Neural progenitor cell (in vitro differentiated cells): Measurements from ENCODE around the gene ATAD3A. TPM values are rescaled to one million over a fixed set of nuclear protein-coding genes. Genes with fewer than 3 reads are reported as not detected.

Source experiments
- DNase-seq: peaks from one replicate; pipeline ENCODE4 v3.0.0-alpha.2; 2016; ENCODE audit warnings: low spot score
- H2AFZ ChIP-seq: fragments of 200-600 bp; sonication (generic); replicated peaks from 2 replicates; pipeline ENCODE4 v1.6.1; 2016; ENCODE audit warnings: antibody characterized with exemption
- H3F3A ChIP-seq: fragments of 200-600 bp; sonication (generic); 2 replicates; pipeline ENCODE4 v1.6.1; 2016; ENCODE audit warnings: antibody characterized with exemption, low read depth
- H3K27ac ChIP-seq: fragments of 200-600 bp; sonication (generic); 2 replicates; pipeline ENCODE4 v1.5.1; 2016; ENCODE audit warnings: mild to moderate bottlenecking
- H3K27me3 ChIP-seq: fragments of 200-600 bp; sonication (generic); 2 replicates; pipeline ENCODE4 v1.6.1; 2016; ENCODE audit warnings: mild to moderate bottlenecking, moderate library complexity
- H3K36me3 ChIP-seq: fragments of 200-600 bp; sonication (generic); 2 replicates; pipeline ENCODE4 v1.5.1; 2016
- H3K4me1 ChIP-seq: fragments of 200-600 bp; sonication (generic); 2 replicates; pipeline ENCODE4 v1.6.1; 2016; ENCODE audit warnings: mixed run types
- H3K4me2 ChIP-seq: fragments of 200-600 bp; sonication (generic); 2 replicates; pipeline ENCODE4 v1.6.1; 2016
- H3K4me3 ChIP-seq: fragments of 200-600 bp; sonication (generic); 2 replicates; pipeline ENCODE4 v1.5.1; 2016
- H3K79me2 ChIP-seq: fragments of 200-600 bp; sonication (generic); 2 replicates; pipeline ENCODE4 v1.6.1; 2016; ENCODE audit warnings: low read depth
- H3K9ac ChIP-seq: fragments of 200-600 bp; sonication (generic); 2 replicates; pipeline ENCODE4 v1.6.1; 2016
- H3K9me3 ChIP-seq: fragments of 200-600 bp; sonication (generic); 2 replicates; pipeline ENCODE4 v1.5.1; 2016; ENCODE audit warnings: low read depth
- H4K20me1 ChIP-seq: fragments of 200-600 bp; sonication (generic); 2 replicates; pipeline ENCODE4 v1.6.1; 2016; ENCODE audit warnings: low read depth
- H3K27ac Mint-ChIP-seq: 3 replicates; pipeline ENCODE4 v1.8.0; 2021; ENCODE audit warnings: mixed read lengths
- H3K27me3 Mint-ChIP-seq: 2 replicates; pipeline ENCODE4 v1.8.0; 2022; ENCODE audit warnings: low read depth, mild to moderate bottlenecking, inconsistent platforms, moderate library complexity, mixed read lengths; ENCODE audit not compliant: insufficient read depth
- H3K36me3 Mint-ChIP-seq: 3 replicates; pipeline ENCODE4 v1.8.0; 2021; ENCODE audit warnings: mixed read lengths
- H3K4me1 Mint-ChIP-seq: 3 replicates; pipeline ENCODE4 v1.8.0; 2021; ENCODE audit warnings: mixed read lengths
- H3K4me3 Mint-ChIP-seq: 3 replicates; pipeline ENCODE4 v1.8.0; 2021; ENCODE audit warnings: mild to moderate bottlenecking, moderate library complexity, mixed read lengths
- H3K9me3 Mint-ChIP-seq: 3 replicates; pipeline ENCODE4 v1.8.0; 2020; ENCODE audit warnings: mixed read lengths
- CTCF ChIP-seq: fragments of 200-600 bp; sonication (generic); IDR thresholded peaks from 2 replicates; pipeline ENCODE4 v1.5.1; 2017; ENCODE audit warnings: antibody characterized with exemption, mild to moderate bottlenecking
- EZH2 ChIP-seq: fragments of 200-600 bp; sonication (generic); IDR thresholded peaks from 2 replicates; pipeline ENCODE4 v1.6.1; 2017; ENCODE audit warnings: antibody characterized with exemption, mild to moderate bottlenecking, moderate library complexity
- EZH2phosphoT487 ChIP-seq: fragments of 200-600 bp; sonication (generic); IDR thresholded peaks from 2 replicates; pipeline ENCODE4 v1.6.1; 2017; ENCODE audit warnings: antibody characterized with exemption
- total RNA-seq: library from RNA; depleted of rRNA; stranded (reverse); fragments of >200 nt; gene quantifications from 2 replicates; pipeline ENCODE4 v1.2.3, GENCODE V29; 2015; ENCODE audit warnings: low replicate concordance

The ATAD3A gene
- total RNA-seq, 1 donor from 2014 or later = 7.8 TPM

DNA sequence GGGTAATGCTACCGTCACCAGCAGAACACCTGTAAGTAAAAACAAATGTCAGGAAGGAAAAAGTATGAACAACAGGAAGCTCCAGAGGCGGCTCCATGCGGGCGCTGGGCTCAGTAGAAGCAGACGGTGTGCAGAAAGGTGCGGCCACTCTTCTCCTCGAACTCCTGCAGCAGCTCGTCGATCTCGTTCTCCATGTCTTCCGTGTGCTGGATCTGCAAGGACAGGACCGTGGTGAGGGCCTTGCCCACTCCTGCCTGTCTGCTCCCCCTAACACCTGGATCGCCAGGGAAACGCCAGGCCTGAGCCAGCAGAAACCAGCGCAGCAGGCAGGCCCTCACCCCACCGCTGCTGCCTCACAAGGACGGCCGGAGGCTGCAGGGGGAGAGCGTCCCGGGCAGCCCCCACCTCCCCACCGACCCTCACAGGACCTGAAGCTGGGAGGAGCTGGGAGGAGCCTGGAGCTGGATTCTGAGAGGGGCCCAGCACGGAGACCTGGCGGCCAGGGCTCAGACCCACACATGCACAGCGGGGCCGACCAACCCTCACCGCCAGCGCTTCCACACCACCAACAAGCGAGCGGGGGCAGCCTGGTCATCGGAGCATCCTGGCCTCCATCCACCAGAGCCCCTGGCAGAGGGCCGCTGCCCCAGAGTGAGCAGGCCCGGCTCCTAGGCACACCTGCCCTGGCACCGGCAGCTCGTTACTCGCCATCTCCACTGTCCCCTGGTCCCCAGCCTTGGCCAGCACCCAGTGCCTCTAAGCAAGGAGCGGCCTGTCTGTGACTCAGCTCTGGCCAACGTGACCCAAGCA, 30.2 kb downstream of the ATAD3A start:
- H3K27ac ChIP-seq = no peak overlapping the region
- no peaks in the 10 kb centered on the region for H3K27me3 ChIP-seq
- H3K4me2 ChIP-seq = no peak overlapping the region
- H3K4me3 Mint-ChIP-seq = peak overlapping the region; percentile 75
- H3K4me1 ChIP-seq = peaks cover 5% of the 10 kb centered on the region
- peaks cover 5% of the 10 kb centered on the region for H3K79me2 ChIP-seq
- H3K4me3 ChIP-seq = no peak overlapping the region
- H2AFZ ChIP-seq = no peak overlapping the region
- H3K9me3 Mint-ChIP-seq = no peaks in the 10 kb centered on the region
- H3K9me3 ChIP-seq = no peaks in the 10 kb centered on the region
- TF ChIP-seq EZH2phosphoT487 = no peak
- TF ChIP-seq CTCF = no peak
- no peak for TF ChIP-seq EZH2
- H3K9ac ChIP-seq = no peak overlapping the region
- peaks cover 25% of the 10 kb centered on the region for H3F3A ChIP-seq
- no peak for DNase-seq
- peaks cover 13% of the 10 kb centered on the region for H3K36me3 Mint-ChIP-seq
- H3K27ac Mint-ChIP-seq = no peak overlapping the region
- peaks cover 11% of the 10 kb centered on the region for H3K4me1 Mint-ChIP-seq
- H3K27me3 Mint-ChIP-seq = peaks cover 2% of the 10 kb centered on the region
- no peaks in the 10 kb centered on the region for H3K36me3 ChIP-seq
- H4K20me1 ChIP-seq = peaks cover 28% of the 10 kb centered on the region

- Mint-ChIP-seq H3K4me1 (peaks cover 11% of the 10 kb centered on the region), H3K9me3 (no peaks in the 10 kb centered on the region), H3K27ac (no peak overlapping the region), H3K27me3 (peaks cover 5% of the 10 kb centered on the region), H3K4me3 (no peak overlapping the region), H3K36me3 (peaks cover 13% of the 10 kb centered on the region)
- Histone ChIP-seq H3K9ac (no peak overlapping the region), H3K4me3 (no peak overlapping the region), H3F3A (peaks cover 25% of the 10 kb centered on the region), H3K4me2 (no peak overlapping the region), H3K79me2 (peaks cover 5% of the 10 kb centered on the region), H3K36me3 (no peaks in the 10 kb centered on the region), H4K20me1 (peaks cover 25% of the 10 kb centered on the region), H3K27ac (no peak overlapping the region), H2AFZ (no peak overlapping the region), H3K4me1 (peaks cover 5% of the 10 kb centered on the region), H3K27me3 (no peaks in the 10 kb centered on the region), H3K9me3 (no peaks in the 10 kb centered on the region)
- no peak for TF ChIP-seq CTCF
- TF ChIP-seq EZH2phosphoT487 = no peak
- no peak for TF ChIP-seq EZH2
- DNase-seq = no peak
Observed at GRCh38 chr1:1542766-1543705, 31.1 kb downstream of the ATAD3A start.

DNA sequence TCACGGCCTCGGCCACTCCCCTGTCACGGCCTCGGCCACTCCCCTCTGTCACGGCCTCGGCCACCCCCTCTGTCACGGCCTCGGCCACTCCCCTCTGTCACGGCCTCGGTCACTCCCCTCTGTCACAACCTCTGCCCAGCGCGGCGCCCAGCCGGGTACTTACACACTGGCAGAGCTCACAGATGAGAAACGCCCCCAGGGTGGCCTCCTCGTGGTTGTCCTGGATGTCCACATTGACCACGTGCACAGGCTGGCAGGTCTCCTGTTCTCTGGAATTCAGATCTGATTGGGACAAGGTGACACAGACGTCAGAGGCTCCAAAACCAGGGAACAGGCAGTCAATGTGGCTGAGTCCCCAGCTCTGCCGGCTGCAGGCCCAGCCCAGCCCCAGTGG, 31.7 kb downstream of the ATAD3A start:
- no peak overlapping the region for H3K4me3 ChIP-seq
- Mint-ChIP-seq H3K9me3 (no peaks in the 10 kb centered on the region), H3K27me3 (peaks cover 5% of the 10 kb centered on the region), H3K27ac (no peak overlapping the region), H3K36me3 (peaks cover 10% of the 10 kb centered on the region), H3K4me1 (peaks cover 9% of the 10 kb centered on the region), H3K4me3 (no peak overlapping the region)
- H2AFZ ChIP-seq = no peak overlapping the region
- peaks cover 21% of the 10 kb centered on the region for H4K20me1 ChIP-seq
- no peaks in the 10 kb centered on the region for H3K27me3 ChIP-seq
- no peaks in the 10 kb centered on the region for H3K9me3 ChIP-seq
- no peak for DNase-seq
- peaks cover 5% of the 10 kb centered on the region for H3K4me1 ChIP-seq
- H3K4me2 ChIP-seq = no peak overlapping the region
- TF ChIP-seq EZH2phosphoT487 = no peak
- H3K36me3 ChIP-seq = no peaks in the 10 kb centered on the region
- H3K27ac ChIP-seq = no peak overlapping the region
- H3K79me2 ChIP-seq = peaks cover 5% of the 10 kb centered on the region
- H3K9ac ChIP-seq = no peak overlapping the region
- peaks cover 25% of the 10 kb centered on the region for H3F3A ChIP-seq
